ENCODE data around the gene CAND2.

Gene CAND2

GRCh38 chr3:12861611-12862010 is 65.1 kb downstream of the CAND2 start:
- Histone ChIP-seq H3K9ac (ENCODE audit: low read length) (no peak overlapping the region), H3K4me2 (ENCODE audit: low read length) (no peak overlapping the region), H3K27ac (ENCODE audit: low read depth, low read length, poor library complexity, severe bottlenecking) (no peak overlapping the region), H3K4me1 (ENCODE audit: insufficient read depth, low read length, severe bottlenecking) (no peaks in the 10 kb centered on the region), H3K79me2 (ENCODE audit: insufficient read depth, low read length) (no peaks in the 10 kb centered on the region), H3K27me3 (ENCODE audit: insufficient read depth, low read length) (peaks cover 18% of the 10 kb centered on the region; the same call in 1 of the 2 replicates), H2AFZ (ENCODE audit: low read length) (no peak overlapping the region), H3F3A (ENCODE audit: insufficient read depth, low read length) (no peaks in the 10 kb centered on the region), H3K9me2 (ENCODE audit: low read depth, low read length) (no peaks in the 10 kb centered on the region), H3K4me3 (ENCODE audit: low read depth, low read length, poor library complexity, severe bottlenecking) (no peak overlapping the region), H4K20me1 (ENCODE audit: insufficient read depth, low read length) (no peaks in the 10 kb centered on the region), H3K36me3 (ENCODE audit: insufficient read depth, low read length) (no peaks in the 10 kb centered on the region; the same call in 1 of the 2 replicates), H3K9me3 (ENCODE audit: low read length) (0 out of 2 replicates have a peak, but pooled peaks cover 3% of the 10 kb centered on the region)
- TF ChIP-seq EZH2 (IDR thresholded peaks at IDR 0.05; ENCODE audit: borderline replicate concordance, low read length) (no peak), CTCF (IDR thresholded peaks at IDR 0.05; ENCODE audit: low read length) (no peak)

DNA sequence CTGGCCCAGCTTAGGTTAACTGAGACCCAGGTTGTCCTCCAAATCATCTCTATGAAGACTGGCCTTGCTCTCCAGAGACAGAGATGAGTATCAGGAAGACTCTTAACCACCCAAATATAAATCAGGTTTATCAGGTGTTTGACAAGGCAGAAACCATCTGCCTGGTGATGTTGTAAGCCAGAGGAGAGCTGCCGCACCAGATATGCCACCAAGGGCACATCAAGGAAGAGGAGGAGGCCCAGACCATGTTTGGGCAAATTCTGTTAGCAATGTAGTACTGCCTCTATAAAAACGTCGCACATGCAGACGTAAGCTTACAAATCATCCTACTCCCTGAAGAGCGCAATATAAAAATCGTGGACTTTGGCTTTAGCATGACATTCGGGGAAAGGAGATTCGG is 65.9 kb downstream of the CAND2 start:
- H3K27me3 ChIP-seq (ENCODE audit: insufficient read depth, low read length) = peaks cover 15% of the 10 kb centered on the region; the same call in 1 of the 2 replicates
- no peaks in the 10 kb centered on the region for H3K4me1 ChIP-seq (ENCODE audit: insufficient read depth, low read length, severe bottlenecking)
- H3K4me2 ChIP-seq (ENCODE audit: low read length) = no peak overlapping the region
- H4K20me1 ChIP-seq (ENCODE audit: insufficient read depth, low read length) = no peaks in the 10 kb centered on the region
- H3K9me2 ChIP-seq (ENCODE audit: low read depth, low read length) = no peaks in the 10 kb centered on the region
- no peak overlapping the region for H3K27ac ChIP-seq (ENCODE audit: low read depth, low read length, poor library complexity, severe bottlenecking)
- no peak overlapping the region for H3K9ac ChIP-seq (ENCODE audit: low read length)
- H3F3A ChIP-seq (ENCODE audit: insufficient read depth, low read length) = no peaks in the 10 kb centered on the region
- TF ChIP-seq EZH2 (IDR thresholded peaks at IDR 0.05; ENCODE audit: borderline replicate concordance, low read length) = no peak
- TF ChIP-seq CTCF (IDR thresholded peaks at IDR 0.05; ENCODE audit: low read length) = no peak
- H3K79me2 ChIP-seq (ENCODE audit: insufficient read depth, low read length) = no peaks in the 10 kb centered on the region
- no peak overlapping the region for H3K4me3 ChIP-seq (ENCODE audit: low read depth, low read length, poor library complexity, severe bottlenecking)
- H2AFZ ChIP-seq (ENCODE audit: low read length) = no peak overlapping the region
- H3K36me3 ChIP-seq (ENCODE audit: insufficient read depth, low read length) = no peaks in the 10 kb centered on the region; the same call in 1 of the 2 replicates
- 0 out of 2 replicates have a peak, but pooled peaks cover 3% of the 10 kb centered on the region for H3K9me3 ChIP-seq (ENCODE audit: low read length)

GRCh38 chr3:12865271-12865670 is 68.8 kb downstream of the CAND2 start:
- Histone ChIP-seq H2AFZ (ENCODE audit: low read length) (no peak overlapping the region), H3F3A (ENCODE audit: insufficient read depth, low read length) (no peaks in the 10 kb centered on the region), H4K20me1 (ENCODE audit: insufficient read depth, low read length) (no peaks in the 10 kb centered on the region), H3K4me3 (ENCODE audit: low read depth, low read length, poor library complexity, severe bottlenecking) (no peak overlapping the region), H3K27ac (ENCODE audit: low read depth, low read length, poor library complexity, severe bottlenecking) (no peak overlapping the region), H3K4me1 (ENCODE audit: insufficient read depth, low read length, severe bottlenecking) (no peaks in the 10 kb centered on the region), H3K9me3 (ENCODE audit: low read length) (0 out of 2 replicates have a peak, but pooled peaks cover 3% of the 10 kb centered on the region), H3K79me2 (ENCODE audit: insufficient read depth, low read length) (no peaks in the 10 kb centered on the region), H3K9me2 (ENCODE audit: low read depth, low read length) (no peaks in the 10 kb centered on the region), H3K4me2 (ENCODE audit: low read length) (no peak overlapping the region), H3K9ac (ENCODE audit: low read length) (no peak overlapping the region), H3K36me3 (ENCODE audit: insufficient read depth, low read length) (no peaks in the 10 kb centered on the region; the same call in 1 of the 2 replicates), H3K27me3 (ENCODE audit: insufficient read depth, low read length) (peaks cover 18% of the 10 kb centered on the region; the same call in 1 of the 2 replicates)
- no peak for TF ChIP-seq CTCF (IDR thresholded peaks at IDR 0.05; ENCODE audit: low read length)
- no peak for TF ChIP-seq EZH2 (IDR thresholded peaks at IDR 0.05; ENCODE audit: borderline replicate concordance, low read length)

Measured in OCI-LY1 (cell line).